CD4-positive, alpha-beta T cell treated with Interferon gamma for 1 hour (primary cell): Measurements from ENCODE around the gene SPECC1.
"Not testable (repeated sequence)": the region's sequence is repeated elsewhere in the genome, so short reads cannot be mapped to it uniquely, and the experiment has no call there.

ENCODE experiments used
- DNase-seq: peaks from one replicate; pipeline ENCODE4 v3.0.0-alpha.2; 2020

Gene SPECC1

GRCh38 chr17:20180661-20181060 lies 171.5 kb downstream of the SPECC1 start:
- DNase-seq, result no peak

DNA sequence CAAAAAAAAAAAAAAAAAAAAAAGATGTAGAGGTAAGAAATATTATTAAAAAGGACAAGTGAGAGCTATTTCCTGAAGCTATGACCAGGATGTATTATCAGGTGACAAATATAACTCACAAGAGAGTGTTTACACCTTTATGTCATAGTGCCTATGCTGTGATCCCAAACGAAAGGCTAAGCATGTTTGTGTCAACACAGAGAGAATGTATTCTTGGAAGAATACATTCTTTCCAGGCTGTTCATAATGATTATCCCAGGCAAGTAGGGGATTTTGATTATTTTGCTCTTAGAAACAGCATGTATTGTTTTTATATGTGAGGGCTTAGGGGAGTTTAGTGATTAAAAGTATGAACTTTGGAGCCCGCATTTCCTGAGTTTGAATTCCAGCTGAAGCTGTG lies 175.0 kb downstream of the SPECC1 start:
- no peak for DNase-seq

GRCh38 chr17:20184977-20185619 lies 175.9 kb downstream of the SPECC1 start:
- DNase-seq, result peak; percentile 5

DNA sequence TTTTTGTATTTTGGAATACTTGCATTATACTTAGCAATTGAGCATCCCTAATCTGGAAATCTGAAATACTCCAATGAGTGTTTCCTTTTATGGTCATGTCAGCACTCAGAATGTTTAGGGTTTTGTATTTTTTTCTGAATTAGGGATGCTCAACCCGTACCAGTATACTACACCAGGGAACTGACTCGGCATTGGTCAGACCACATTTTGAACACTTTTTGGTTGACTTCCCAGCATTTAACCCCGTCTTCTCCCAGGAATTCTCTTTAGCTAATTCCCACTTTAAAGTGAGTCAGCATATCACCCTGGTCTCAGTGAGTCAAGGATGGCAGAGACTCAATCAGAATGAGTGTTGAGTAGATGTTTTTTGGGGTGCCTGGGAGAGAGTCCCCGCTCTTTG lies 177.9 kb downstream of the SPECC1 start:
- no peak for DNase-seq

GRCh38 chr17:20189302-20189701 lies 180.1 kb downstream of the SPECC1 start:
- no peak for DNase-seq

DNA sequence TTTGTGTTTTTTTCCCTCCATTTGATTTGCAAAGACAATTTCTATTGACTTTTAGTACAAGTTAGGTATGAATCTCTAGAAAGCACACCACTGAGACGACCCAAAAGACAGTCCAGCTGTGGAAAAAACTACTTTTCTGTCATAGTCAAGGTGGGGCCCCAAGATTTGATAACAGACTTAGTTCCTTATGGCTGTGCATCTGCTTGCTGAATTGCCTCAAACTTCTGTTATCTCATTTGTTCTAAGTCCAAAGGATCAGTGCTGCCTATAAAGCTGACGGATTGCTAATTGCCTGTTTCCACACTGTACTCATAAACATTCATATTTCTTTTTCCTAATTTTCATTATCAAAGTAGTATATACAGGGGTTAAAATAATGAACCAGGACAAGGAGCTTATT lies 180.8 kb downstream of the SPECC1 start:
- DNase-seq, result no peak

DNA sequence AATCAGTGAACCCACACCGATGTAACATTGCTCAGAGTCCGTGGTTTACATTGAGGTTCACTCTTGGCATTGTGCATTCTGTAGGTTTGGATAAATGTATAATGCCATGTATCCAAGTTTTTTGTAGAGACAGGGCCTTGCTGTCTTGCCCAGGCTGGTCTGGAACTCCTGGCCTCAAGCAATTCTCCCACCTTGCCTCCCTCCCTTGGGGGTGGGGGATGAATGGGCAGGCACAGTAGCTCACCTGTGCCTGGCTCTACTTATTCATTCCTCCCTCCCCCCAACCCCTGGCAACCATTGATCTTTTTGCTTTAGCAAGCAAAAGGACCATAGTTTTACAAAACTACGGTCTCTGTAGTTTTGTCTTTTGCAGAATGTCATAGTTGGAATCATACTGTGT lies 181.4 kb downstream of the SPECC1 start:
- DNase-seq, result no peak

GRCh38 chr17:20191056-20191455 lies 181.9 kb downstream of the SPECC1 start:
- DNase-seq, result no peak

- DNase-seq, result not testable (repeated sequence)
Measured at GRCh38 chr17:20196286-20196685, 187.1 kb downstream of the SPECC1 start.

DNA sequence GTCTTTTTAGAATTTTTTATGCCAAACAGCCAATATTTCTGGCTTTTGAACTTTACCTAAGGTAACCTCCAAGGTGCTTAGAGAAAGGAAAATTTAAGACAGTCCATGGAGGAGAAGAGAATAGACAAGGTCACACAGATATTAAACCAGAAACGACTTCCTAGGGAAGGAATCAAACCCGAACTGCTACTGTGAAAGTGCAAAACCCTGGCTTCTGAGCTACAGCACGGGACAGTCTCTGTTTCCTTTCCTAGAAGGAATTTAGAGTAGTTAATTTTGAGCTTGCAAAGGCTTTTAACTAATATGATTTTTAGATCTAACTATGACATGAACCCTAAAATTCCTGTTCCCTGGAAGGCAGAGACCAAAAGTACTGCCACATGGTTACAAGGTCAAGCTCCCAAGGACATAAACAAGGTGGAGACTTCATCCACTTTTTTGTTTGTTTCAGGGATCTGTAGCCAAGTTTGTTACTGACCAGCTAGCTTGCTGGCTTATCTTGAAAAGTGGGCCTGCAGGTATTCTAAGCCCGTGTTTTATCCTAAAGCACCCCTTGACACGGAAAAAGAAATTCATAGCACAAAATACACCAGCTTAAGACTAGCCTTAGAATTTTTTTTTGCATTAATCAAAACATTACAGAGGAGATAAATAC lies 188.2 kb downstream of the SPECC1 start:
- DNase-seq, result no peak

GRCh38 chr17:20200016-20200795 lies 191.0 kb downstream of the SPECC1 start:
- DNase-seq, result no peak

GRCh38 chr17:20200865-20201458 lies 191.8 kb downstream of the SPECC1 start:
- DNase-seq, result no peak

DNA sequence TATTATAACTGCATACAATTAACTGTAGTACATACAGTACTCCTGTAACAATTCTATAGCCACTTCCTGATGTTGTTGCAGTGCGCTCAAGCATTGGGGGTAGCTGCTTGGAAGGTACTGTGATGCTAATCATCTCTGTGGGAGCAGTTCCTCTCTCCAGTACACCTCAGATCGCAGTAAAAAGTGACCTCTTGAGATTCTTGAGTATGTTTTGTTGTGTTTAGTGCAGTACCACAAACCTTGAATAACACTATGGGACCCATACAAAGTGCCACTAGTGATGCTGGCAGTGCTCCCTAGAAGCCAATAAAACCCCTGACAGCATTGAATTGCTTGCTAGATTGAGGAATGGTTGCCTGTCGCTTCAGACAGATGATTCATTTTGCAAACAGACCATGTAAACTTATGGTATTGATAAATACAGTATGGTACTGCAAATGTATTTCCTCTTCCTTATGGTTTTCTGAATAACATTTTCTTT lies 193.0 kb downstream of the SPECC1 start:
- DNase-seq, result no peak

- DNase-seq, result no peak
Measured at GRCh38 chr17:20203018-20203417, 193.9 kb downstream of the SPECC1 start.

DNA sequence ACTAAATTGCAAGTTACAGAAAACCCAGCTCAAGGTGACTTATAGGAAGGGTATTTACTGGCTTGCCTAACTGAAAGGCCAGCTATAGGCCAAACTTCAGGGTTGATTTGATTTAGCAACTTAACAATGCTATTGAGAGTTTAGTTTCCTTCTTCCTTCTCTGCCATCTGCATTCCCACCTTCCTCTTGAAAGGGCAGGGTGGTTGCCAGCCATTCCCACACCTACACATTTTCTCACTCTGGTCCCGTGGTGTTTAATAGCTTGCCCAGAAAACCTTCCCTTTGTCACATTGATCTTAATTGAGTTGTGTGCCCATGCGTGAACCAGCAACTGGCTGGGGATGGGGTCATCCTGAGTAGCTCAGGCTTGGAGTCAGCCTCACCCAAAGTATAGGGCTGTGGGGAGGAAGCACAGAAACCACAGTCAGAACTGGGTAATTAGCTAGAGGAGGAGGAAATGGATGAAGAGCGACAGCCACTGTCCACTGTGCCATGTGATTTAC lies 194.7 kb downstream of the SPECC1 start:
- no peak for DNase-seq

- no peak for DNase-seq
Measured at GRCh38 chr17:20205609-20206008, 196.4 kb downstream of the SPECC1 start.

DNA sequence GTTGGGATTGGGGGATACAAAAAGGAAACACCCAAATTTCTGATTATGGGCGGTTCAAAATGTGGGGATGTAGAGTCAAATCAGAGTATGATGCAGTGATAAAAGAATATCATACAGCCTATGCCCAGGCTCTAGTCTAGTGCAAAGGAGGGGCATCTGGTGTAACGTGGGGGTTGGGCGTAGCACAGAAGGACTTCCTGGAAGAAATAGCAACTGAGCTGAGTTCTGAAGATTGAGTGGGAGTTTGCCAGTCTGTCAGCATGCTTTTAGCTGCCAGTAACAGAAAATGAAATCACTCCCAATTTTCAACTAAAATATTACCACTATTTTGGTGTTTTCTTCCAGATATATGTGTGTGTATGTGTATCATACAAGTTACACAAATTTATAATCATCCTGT lies 196.9 kb downstream of the SPECC1 start:
- no peak for DNase-seq

- DNase-seq, result no peak
Measured at GRCh38 chr17:20206591-20206990, 197.4 kb downstream of the SPECC1 start.

GRCh38 chr17:20207262-20207985 lies 198.3 kb downstream of the SPECC1 start:
- no peak for DNase-seq

DNA sequence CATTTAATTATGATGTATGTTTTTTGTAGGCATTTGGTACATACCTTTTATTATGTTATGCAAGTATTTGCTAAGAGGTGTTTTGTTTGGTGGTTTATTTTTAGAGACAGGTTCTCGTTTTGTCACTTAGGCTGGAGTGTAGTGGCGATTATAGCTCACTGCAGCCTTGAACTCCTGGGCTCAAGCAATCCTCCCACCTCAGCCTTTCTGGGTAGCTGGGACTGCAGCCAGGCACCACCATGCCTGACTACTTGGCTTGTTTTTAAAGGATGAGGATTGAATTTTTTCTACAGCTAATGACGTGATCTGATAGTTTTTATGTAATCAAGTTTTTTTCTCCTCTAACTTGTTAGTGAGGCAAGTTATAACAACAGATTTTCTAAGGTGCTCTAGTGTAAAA lies 199.6 kb downstream of the SPECC1 start:
- no peak for DNase-seq

DNA sequence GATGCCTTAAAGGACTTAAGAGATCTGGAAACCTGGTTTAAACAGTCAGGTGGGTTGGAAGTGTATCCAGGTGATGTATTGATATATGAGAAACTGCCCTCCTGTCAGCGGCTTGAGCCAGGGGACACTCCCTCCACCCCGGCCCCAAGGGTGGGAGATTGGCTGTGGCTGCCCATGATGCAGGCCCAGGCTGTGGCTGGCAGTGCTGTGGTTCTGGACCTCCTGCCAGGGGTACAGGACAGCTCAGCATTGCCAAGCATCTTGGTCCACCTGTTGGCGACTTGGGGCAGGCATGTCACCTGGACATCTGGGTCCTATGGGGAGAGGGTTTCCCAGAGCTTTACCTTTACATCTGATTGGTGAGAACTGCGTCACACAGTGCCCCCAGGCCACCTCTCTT lies 201.0 kb downstream of the SPECC1 start:
- no peak for DNase-seq

DNA sequence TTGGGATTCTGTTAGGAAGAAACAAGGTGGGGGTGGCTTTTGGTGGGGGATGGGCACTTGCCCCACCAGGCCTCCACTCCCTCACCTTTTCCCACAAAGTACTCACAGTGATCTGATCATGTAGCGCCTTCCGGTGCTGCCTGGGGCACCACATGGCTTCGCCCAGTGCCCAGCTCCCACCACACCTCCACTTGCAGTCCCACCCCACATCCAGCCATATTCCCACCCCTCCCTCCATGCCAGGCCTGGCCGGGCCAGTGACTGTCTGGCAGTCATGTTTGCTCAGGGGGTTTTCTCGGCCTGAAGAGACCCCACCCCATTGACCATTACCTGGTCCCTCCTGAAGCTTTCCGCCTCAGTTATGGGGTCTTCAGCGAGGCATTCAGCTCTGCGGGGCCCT lies 201.5 kb downstream of the SPECC1 start:
- no peak for DNase-seq

GRCh38 chr17:20211246-20211645 lies 202.1 kb downstream of the SPECC1 start:
- DNase-seq, result no peak
